Measurements from ENCODE around the gene TMEM214.

The TMEM214 gene

GRCh38 chr2:27016801-27017325, 15.9 kb upstream of the TMEM214 start:
- no peaks in the 10 kb centered on the region for H3K79me2 ChIP-seq (ENCODE audit: insufficient read depth, low read length)
- no peak overlapping the region for H2AFZ ChIP-seq (ENCODE audit: low read length)
- no peak overlapping the region for H3K9ac ChIP-seq (ENCODE audit: low read depth, low read length, poor library complexity, severe bottlenecking)
- no peaks in the 10 kb centered on the region for H3F3A ChIP-seq (ENCODE audit: low read depth)
- H3K4me2 ChIP-seq (ENCODE audit: low read depth, low read length, poor library complexity, severe bottlenecking): no peak overlapping the region
- no peak overlapping the region for H3K4me3 ChIP-seq (ENCODE audit: low read length, poor library complexity, severe bottlenecking)
- H4K20me1 ChIP-seq (ENCODE audit: insufficient read depth, low read length, poor library complexity, severe bottlenecking): no peaks in the 10 kb centered on the region
- peak; percentile 78 for TF ChIP-seq CTCF (conservative IDR thresholded peaks at IDR 0.05; ENCODE audit: low read length)
- TF ChIP-seq EZH2phosphoT487 (IDR thresholded peaks at IDR 0.05; ENCODE audit: borderline replicate concordance): no peak
- no peaks in the 10 kb centered on the region for H3K27me3 ChIP-seq (ENCODE audit: insufficient read depth, low read length, poor library complexity, severe bottlenecking)
- no peaks in the 10 kb centered on the region for H3K9me2 ChIP-seq (replicated peaks; ENCODE audit: low read depth, low read length)
- no peaks in the 10 kb centered on the region for H3K9me3 ChIP-seq (ENCODE audit: insufficient read depth, low read depth, low read length)
- H3K36me3 ChIP-seq (ENCODE audit: insufficient read depth, low read length): no peaks in the 10 kb centered on the region
- H3K4me1 ChIP-seq (ENCODE audit: insufficient read depth, low read length, poor library complexity, severe bottlenecking): peaks cover 3% of the 10 kb centered on the region

GRCh38 chr2:27018142-27018541, 14.6 kb upstream of the TMEM214 start:
- H3K9me3 ChIP-seq (ENCODE audit: insufficient read depth, low read depth, low read length): no peaks in the 10 kb centered on the region
- no peaks in the 10 kb centered on the region for H3K36me3 ChIP-seq (ENCODE audit: insufficient read depth, low read length)
- no peak overlapping the region for H3K4me2 ChIP-seq (ENCODE audit: low read depth, low read length, poor library complexity, severe bottlenecking)
- no peaks in the 10 kb centered on the region for H4K20me1 ChIP-seq (ENCODE audit: insufficient read depth, low read length, poor library complexity, severe bottlenecking)
- no peak overlapping the region for H3K9ac ChIP-seq (ENCODE audit: low read depth, low read length, poor library complexity, severe bottlenecking)
- no peaks in the 10 kb centered on the region for H3F3A ChIP-seq (ENCODE audit: low read depth)
- no peak overlapping the region for H2AFZ ChIP-seq (ENCODE audit: low read length)
- no peak for TF ChIP-seq CTCF (conservative IDR thresholded peaks at IDR 0.05; ENCODE audit: low read length)
- TF ChIP-seq EZH2phosphoT487 (IDR thresholded peaks at IDR 0.05; ENCODE audit: borderline replicate concordance): no peak
- H3K4me3 ChIP-seq (ENCODE audit: low read length, poor library complexity, severe bottlenecking): no peak overlapping the region
- H3K27me3 ChIP-seq (ENCODE audit: insufficient read depth, low read length, poor library complexity, severe bottlenecking): no peaks in the 10 kb centered on the region
- peaks cover 3% of the 10 kb centered on the region for H3K4me1 ChIP-seq (ENCODE audit: insufficient read depth, low read length, poor library complexity, severe bottlenecking)
- no peaks in the 10 kb centered on the region for H3K79me2 ChIP-seq (ENCODE audit: insufficient read depth, low read length)
- no peaks in the 10 kb centered on the region for H3K9me2 ChIP-seq (replicated peaks; ENCODE audit: low read depth, low read length)

- no peaks in the 10 kb centered on the region for H3K9me3 ChIP-seq (ENCODE audit: insufficient read depth, low read depth, low read length)
- H3K36me3 ChIP-seq (ENCODE audit: insufficient read depth, low read length): no peaks in the 10 kb centered on the region
- no peaks in the 10 kb centered on the region for H3K79me2 ChIP-seq (ENCODE audit: insufficient read depth, low read length)
- no peak overlapping the region for H3K9ac ChIP-seq (ENCODE audit: low read depth, low read length, poor library complexity, severe bottlenecking)
- H4K20me1 ChIP-seq (ENCODE audit: insufficient read depth, low read length, poor library complexity, severe bottlenecking): no peaks in the 10 kb centered on the region
- H3K9me2 ChIP-seq (replicated peaks; ENCODE audit: low read depth, low read length): no peaks in the 10 kb centered on the region
- peaks cover 3% of the 10 kb centered on the region for H3K4me1 ChIP-seq (ENCODE audit: insufficient read depth, low read length, poor library complexity, severe bottlenecking)
- H3F3A ChIP-seq (ENCODE audit: low read depth): no peaks in the 10 kb centered on the region
- TF ChIP-seq CTCF (conservative IDR thresholded peaks at IDR 0.05; ENCODE audit: low read length): no peak
- H2AFZ ChIP-seq (ENCODE audit: low read length): no peak overlapping the region
- no peak overlapping the region for H3K4me2 ChIP-seq (ENCODE audit: low read depth, low read length, poor library complexity, severe bottlenecking)
- no peaks in the 10 kb centered on the region for H3K27me3 ChIP-seq (ENCODE audit: insufficient read depth, low read length, poor library complexity, severe bottlenecking)
- no peak overlapping the region for H3K4me3 ChIP-seq (ENCODE audit: low read length, poor library complexity, severe bottlenecking)
These were observed 13.3 kb upstream of the TMEM214 start for GRCh38 chr2:27019459-27019858.
